ENCODE results near the gene FADS2.

DNA sequence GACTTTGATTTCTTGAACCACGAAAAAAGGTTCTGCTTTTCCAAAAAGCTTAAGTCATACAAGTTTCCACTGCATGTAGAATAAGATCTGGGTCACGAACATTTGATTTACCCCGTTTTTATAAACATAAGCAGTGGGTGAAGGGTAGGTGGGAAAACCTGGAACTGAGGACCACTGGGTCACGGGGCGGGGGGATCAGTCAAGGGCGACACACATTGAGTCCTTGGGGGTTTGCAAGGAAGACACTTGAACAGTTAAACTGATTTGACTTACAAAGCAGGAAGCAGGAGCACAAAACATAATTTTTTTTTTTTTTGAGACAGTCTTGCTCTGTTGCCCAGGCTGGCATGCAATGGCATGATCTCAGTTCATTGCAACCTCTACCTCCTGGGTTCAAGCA lies 52.4 kb downstream of the FADS2 start:
- TF ChIP-seq, protein P1, sequence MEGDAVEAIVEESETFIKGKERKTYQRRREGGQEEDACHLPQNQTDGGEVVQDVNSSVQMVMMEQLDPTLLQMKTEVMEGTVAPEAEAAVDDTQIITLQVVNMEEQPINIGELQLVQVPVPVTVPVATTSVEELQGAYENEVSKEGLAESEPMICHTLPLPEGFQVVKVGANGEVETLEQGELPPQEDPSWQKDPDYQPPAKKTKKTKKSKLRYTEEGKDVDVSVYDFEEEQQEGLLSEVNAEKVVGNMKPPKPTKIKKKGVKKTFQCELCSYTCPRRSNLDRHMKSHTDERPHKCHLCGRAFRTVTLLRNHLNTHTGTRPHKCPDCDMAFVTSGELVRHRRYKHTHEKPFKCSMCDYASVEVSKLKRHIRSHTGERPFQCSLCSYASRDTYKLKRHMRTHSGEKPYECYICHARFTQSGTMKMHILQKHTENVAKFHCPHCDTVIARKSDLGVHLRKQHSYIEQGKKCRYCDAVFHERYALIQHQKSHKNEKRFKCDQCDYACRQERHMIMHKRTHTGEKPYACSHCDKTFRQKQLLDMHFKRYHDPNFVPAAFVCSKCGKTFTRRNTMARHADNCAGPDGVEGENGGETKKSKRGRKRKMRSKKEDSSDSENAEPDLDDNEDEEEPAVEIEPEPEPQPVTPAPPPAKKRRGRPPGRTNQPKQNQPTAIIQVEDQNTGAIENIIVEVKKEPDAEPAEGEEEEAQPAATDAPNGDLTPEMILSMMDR (IDR thresholded peaks at IDR 0.05) = no peak
- TF ChIP-seq, protein P2, sequence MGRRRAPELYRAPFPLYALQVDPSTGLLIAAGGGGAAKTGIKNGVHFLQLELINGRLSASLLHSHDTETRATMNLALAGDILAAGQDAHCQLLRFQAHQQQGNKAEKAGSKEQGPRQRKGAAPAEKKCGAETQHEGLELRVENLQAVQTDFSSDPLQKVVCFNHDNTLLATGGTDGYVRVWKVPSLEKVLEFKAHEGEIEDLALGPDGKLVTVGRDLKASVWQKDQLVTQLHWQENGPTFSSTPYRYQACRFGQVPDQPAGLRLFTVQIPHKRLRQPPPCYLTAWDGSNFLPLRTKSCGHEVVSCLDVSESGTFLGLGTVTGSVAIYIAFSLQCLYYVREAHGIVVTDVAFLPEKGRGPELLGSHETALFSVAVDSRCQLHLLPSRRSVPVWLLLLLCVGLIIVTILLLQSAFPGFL (CRISPR knock-in tag; IDR thresholded peaks at IDR 0.05; ENCODE audit: borderline replicate concordance) = no peak
- no peak for TF ChIP-seq NFYB (CRISPR knock-in tag; conservative IDR thresholded peaks at IDR 0.05; ENCODE audit: low read depth)

All from WTC11 (cell line).